ENCODE results near the gene KCTD16.

Gene KCTD16

GRCh38 chr5:144289277-144289676 lies 118.6 kb downstream of the KCTD16 start:
- DNase-seq (ENCODE audit: extremely low spot score), result no peak
- TF ChIP-seq LEF1 (IDR thresholded peaks at IDR 0.05; ENCODE audit: borderline replicate concordance) (no peak), PKNOX1 (IDR thresholded peaks at IDR 0.05) (no peak), L3MBTL2 (conservative IDR thresholded peaks at IDR 0.05) (no peak), SUZ12 (IDR thresholded peaks at IDR 0.05) (no peak), ZNF384 (IDR thresholded peaks at IDR 0.05) (no peak), ARNT (IDR thresholded peaks at IDR 0.05) (no peak), BHLHE40 (IDR thresholded peaks at IDR 0.05; ENCODE audit: borderline replicate concordance) (no peak), FOXK2 (IDR thresholded peaks at IDR 0.05) (no peak), CTBP1 (IDR thresholded peaks at IDR 0.05; ENCODE audit: borderline replicate concordance) (no peak), SP1 (IDR thresholded peaks at IDR 0.05) (no peak), TARDBP (IDR thresholded peaks at IDR 0.05) (no peak), FOXM1 (IDR thresholded peaks at IDR 0.05; ENCODE audit: borderline replicate concordance) (no peak), NFRKB (IDR thresholded peaks at IDR 0.05) (no peak), FOXA1 (IDR thresholded peaks at IDR 0.05) (no peak), HDGF (IDR thresholded peaks at IDR 0.05; ENCODE audit: borderline replicate concordance) (no peak)
- ChIA-PET CTCF (no interaction called here), POLR2A (no interaction called here)

GRCh38 chr5:144292029-144292428 lies 121.4 kb downstream of the KCTD16 start:
- POLR2A ChIA-PET, result no interaction called here
- DNase-seq (ENCODE audit: extremely low spot score), result no peak

GRCh38 chr5:144295284-144295683 lies 124.6 kb downstream of the KCTD16 start:
- ChIA-PET CTCF (no interaction called here), POLR2A (no interaction called here)
- DNase-seq (ENCODE audit: extremely low spot score), result no peak
- TF ChIP-seq FOXA1 (IDR thresholded peaks at IDR 0.05) (no peak), ELF4 (IDR thresholded peaks at IDR 0.05) (no peak), BHLHE40 (IDR thresholded peaks at IDR 0.05; ENCODE audit: borderline replicate concordance) (no peak), SUZ12 (IDR thresholded peaks at IDR 0.05) (no peak), FOXM1 (IDR thresholded peaks at IDR 0.05; ENCODE audit: borderline replicate concordance) (no peak), L3MBTL2 (conservative IDR thresholded peaks at IDR 0.05) (no peak), SP1 (IDR thresholded peaks at IDR 0.05) (no peak), HDGF (IDR thresholded peaks at IDR 0.05; ENCODE audit: borderline replicate concordance) (no peak), FOXK2 (IDR thresholded peaks at IDR 0.05) (no peak), LEF1 (IDR thresholded peaks at IDR 0.05; ENCODE audit: borderline replicate concordance) (no peak), ZNF384 (IDR thresholded peaks at IDR 0.05) (no peak), ARNT (IDR thresholded peaks at IDR 0.05) (no peak), PKNOX1 (IDR thresholded peaks at IDR 0.05) (no peak), TARDBP (IDR thresholded peaks at IDR 0.05) (no peak), NFRKB (IDR thresholded peaks at IDR 0.05) (no peak), CTBP1 (IDR thresholded peaks at IDR 0.05; ENCODE audit: borderline replicate concordance) (no peak)

More at GRCh38 chr5:144292029-144292428, 121.4 kb downstream of the KCTD16 start:
- no peak for TF ChIP-seq CTBP1 (IDR thresholded peaks at IDR 0.05; ENCODE audit: borderline replicate concordance)
- no peak for TF ChIP-seq ZNF384 (IDR thresholded peaks at IDR 0.05)
- no peak for TF ChIP-seq L3MBTL2 (conservative IDR thresholded peaks at IDR 0.05)
- CTCF ChIA-PET, result no interaction called here

- CTCF ChIA-PET, result no interaction called here
- no peak for TF ChIP-seq PKNOX1 (IDR thresholded peaks at IDR 0.05)
- TF ChIP-seq FOXM1 (IDR thresholded peaks at IDR 0.05; ENCODE audit: borderline replicate concordance), result no peak
- TF ChIP-seq ARNT (IDR thresholded peaks at IDR 0.05), result no peak
- no peak for TF ChIP-seq FOXK2 (IDR thresholded peaks at IDR 0.05)
- no peak for TF ChIP-seq TARDBP (IDR thresholded peaks at IDR 0.05)
- no peak for TF ChIP-seq CTBP1 (IDR thresholded peaks at IDR 0.05; ENCODE audit: borderline replicate concordance)
- no peak for TF ChIP-seq LEF1 (IDR thresholded peaks at IDR 0.05; ENCODE audit: borderline replicate concordance)
- no peak for TF ChIP-seq NFRKB (IDR thresholded peaks at IDR 0.05)
- TF ChIP-seq L3MBTL2 (conservative IDR thresholded peaks at IDR 0.05), result no peak
- no peak for TF ChIP-seq ZNF384 (IDR thresholded peaks at IDR 0.05)
- no peak for TF ChIP-seq HDGF (IDR thresholded peaks at IDR 0.05; ENCODE audit: borderline replicate concordance)
- TF ChIP-seq SUZ12 (IDR thresholded peaks at IDR 0.05), result no peak
- no peak for TF ChIP-seq BHLHE40 (IDR thresholded peaks at IDR 0.05; ENCODE audit: borderline replicate concordance)
- DNase-seq (ENCODE audit: extremely low spot score), result no peak
- POLR2A ChIA-PET, result no interaction called here
Measured at GRCh38 chr5:144297081-144297480, 126.4 kb downstream of the KCTD16 start.

DNA sequence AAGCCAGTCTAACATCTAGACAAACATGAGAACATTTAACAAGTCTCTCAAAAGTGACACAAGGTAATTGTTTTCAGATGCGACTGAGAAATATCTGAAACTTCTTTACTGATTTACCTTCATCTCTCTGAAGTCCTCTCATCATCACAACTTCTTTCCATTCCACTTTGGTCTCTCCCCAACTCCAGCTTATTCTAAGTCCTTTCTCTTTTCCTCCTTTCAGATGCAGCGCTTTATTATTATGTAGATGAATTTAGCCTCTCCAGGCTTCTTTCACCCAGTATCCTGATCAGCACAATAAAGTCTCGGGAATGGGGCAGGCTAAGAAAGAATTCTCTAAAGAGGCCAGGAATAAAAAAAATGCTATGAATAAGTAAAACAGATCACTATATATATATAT lies 128.0 kb downstream of the KCTD16 start:
- TF ChIP-seq LEF1 (IDR thresholded peaks at IDR 0.05; ENCODE audit: borderline replicate concordance) (no peak), FOXK2 (IDR thresholded peaks at IDR 0.05) (no peak), SP1 (IDR thresholded peaks at IDR 0.05) (no peak), ELF4 (IDR thresholded peaks at IDR 0.05) (no peak), L3MBTL2 (conservative IDR thresholded peaks at IDR 0.05) (no peak), PKNOX1 (IDR thresholded peaks at IDR 0.05) (no peak), CTBP1 (IDR thresholded peaks at IDR 0.05; ENCODE audit: borderline replicate concordance) (no peak), FOXA1 (IDR thresholded peaks at IDR 0.05) (no peak), SUZ12 (IDR thresholded peaks at IDR 0.05) (no peak), HDGF (IDR thresholded peaks at IDR 0.05; ENCODE audit: borderline replicate concordance) (no peak), NFRKB (IDR thresholded peaks at IDR 0.05) (no peak), TARDBP (IDR thresholded peaks at IDR 0.05) (no peak), FOXM1 (IDR thresholded peaks at IDR 0.05; ENCODE audit: borderline replicate concordance) (no peak), ZNF384 (IDR thresholded peaks at IDR 0.05) (no peak), BHLHE40 (IDR thresholded peaks at IDR 0.05; ENCODE audit: borderline replicate concordance) (no peak), ARNT (IDR thresholded peaks at IDR 0.05) (no peak)
- POLR2A ChIA-PET, result no interaction called here
- CTCF ChIA-PET, result no interaction called here
- DNase-seq (ENCODE audit: extremely low spot score), result no peak
